GM18498 (cell line): ENCODE measurements around the gene PRKCZ.

ENCODE experiments used
- ATAC-seq: cut with Tn5 transposase; IDR thresholded peaks from one replicate; pipeline ENCODE4 v1.9.1; 2021; ENCODE audit warnings: mild to moderate bottlenecking, moderate library complexity; ENCODE audit not compliant: unreplicated experiment

PRKCZ gene

GRCh38 chr1:2044510-2045319 is 5.5 kb upstream of the PRKCZ start:
- no peak for ATAC-seq

GRCh38 chr1:2045468-2046173 is 4.6 kb upstream of the PRKCZ start:
- ATAC-seq: no peak

- ATAC-seq: no peak
Measured at GRCh38 chr1:2046174-2046917, 3.9 kb upstream of the PRKCZ start.

GRCh38 chr1:2046953-2047748 is 3.1 kb upstream of the PRKCZ start:
- ATAC-seq: no peak

GRCh38 chr1:2047749-2048729 is 2.2 kb upstream of the PRKCZ start:
- no peak for ATAC-seq

- ATAC-seq: no peak
Measured at GRCh38 chr1:2049225-2049717, 940 bp upstream of the PRKCZ start.

- peak; percentile 19 for ATAC-seq
Measured at GRCh38 chr1:2050461-2050792, 216 bp downstream of the PRKCZ start.

- no peak for ATAC-seq
Measured at GRCh38 chr1:2050793-2051682, 827 bp downstream of the PRKCZ start.

GRCh38 chr1:2052054-2052679 is 2.0 kb downstream of the PRKCZ start:
- no peak for ATAC-seq

GRCh38 chr1:2052756-2053155 is 2.5 kb downstream of the PRKCZ start:
- ATAC-seq: no peak

- ATAC-seq: no peak
Measured at GRCh38 chr1:2053217-2053616, 3.0 kb downstream of the PRKCZ start.

GRCh38 chr1:2053784-2054376 is 3.7 kb downstream of the PRKCZ start:
- no peak for ATAC-seq

GRCh38 chr1:2054560-2054959 is 4.3 kb downstream of the PRKCZ start:
- ATAC-seq: no peak

GRCh38 chr1:2055911-2056575 is 5.8 kb downstream of the PRKCZ start:
- no peak for ATAC-seq

- no peak for ATAC-seq
Measured at GRCh38 chr1:2056955-2057590, 6.9 kb downstream of the PRKCZ start.

GRCh38 chr1:2059290-2059953 is 9.2 kb downstream of the PRKCZ start:
- ATAC-seq: no peak
